Activated T-cell treated with anti-CD3 and anti-CD28 coated beads, Interleukin-2, amount 50 U/mL, for 4 hours (primary cell): Measurements from ENCODE around the gene LGR6. TPM values are rescaled to one million over a fixed set of nuclear protein-coding genes. Genes with fewer than 3 reads are reported as not detected.
"Not testable (repeated sequence)": the region's sequence is repeated elsewhere in the genome, so short reads cannot be mapped to it uniquely, and the experiment has no call there.

Experiments used
- ATAC-seq, 2 donors: fragments of 200-7000 bp; cut with Tn5 transposase; one replicate each; pipeline ENCODE4 v1.10.0; 2021
- DNase-seq: peaks from one replicate; pipeline ENCODE4 v3.0.0-alpha.2; 2020
- H3K27me3 Mint-ChIP-seq: one replicate; pipeline ENCODE4 v1.8.0; 2021; ENCODE audit warnings: low read depth, mixed read lengths
- H3K36me3 Mint-ChIP-seq: one replicate; pipeline ENCODE4 v1.8.0; 2022; ENCODE audit warnings: mixed read lengths; ENCODE audit not compliant: insufficient read depth
- H3K4me1 Mint-ChIP-seq: one replicate; pipeline ENCODE4 v1.8.0; 2021; ENCODE audit warnings: low read depth, mixed read lengths
- H3K4me3 Mint-ChIP-seq: one replicate; pipeline ENCODE4 v1.8.0; 2021; ENCODE audit warnings: mild to moderate bottlenecking, moderate library complexity, mixed read lengths
- H3K9me3 Mint-ChIP-seq: one replicate; pipeline ENCODE4 v1.8.0; 2021; ENCODE audit warnings: mixed read lengths
- total RNA-seq, 3 donors: library from RNA; stranded (reverse); gene quantifications; one replicate each; pipeline ENCODE4 v1.2.1, GENCODE V29; 2021

LGR6 gene
- total RNA-seq, 3 donors from 2014 or later, result 0.08 to 0.21 TPM; not detected in 1

- H3K4me1 Mint-ChIP-seq, result no peaks in the 10 kb centered on the region
- H3K27me3 Mint-ChIP-seq, result peaks cover 24% of the 10 kb centered on the region
- peak; percentile 86 to 87 for ATAC-seq
Measured at GRCh38 chr1:202235856-202236837, 42.5 kb downstream of the LGR6 start.

DNA sequence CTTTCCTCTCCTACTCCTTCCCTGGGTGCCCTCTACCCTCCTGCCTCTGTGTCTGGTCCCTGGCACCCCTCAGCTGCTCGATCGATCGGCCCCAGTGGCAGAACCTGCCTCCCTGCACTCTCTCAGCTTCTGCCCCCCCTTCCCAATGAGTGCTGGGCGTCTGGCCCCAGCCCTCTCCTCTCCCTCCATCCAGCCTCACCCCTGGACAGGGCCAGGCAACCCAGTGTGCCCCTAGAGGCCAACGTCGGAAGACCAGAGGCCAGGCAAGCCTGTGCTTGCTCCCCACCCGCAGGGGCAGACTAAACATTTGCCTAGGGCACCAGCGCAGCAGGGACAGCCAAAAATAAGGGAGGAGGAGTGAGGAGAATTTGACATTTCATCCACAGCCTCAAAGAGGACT lies 43.5 kb downstream of the LGR6 start:
- Mint-ChIP-seq H3K27me3 (peaks cover 27% of the 10 kb centered on the region), H3K4me1 (no peaks in the 10 kb centered on the region), H3K36me3 (no peaks in the 10 kb centered on the region), H3K9me3 (no peaks in the 10 kb centered on the region), H3K4me3 (no peak overlapping the region)
- DNase-seq (no peak), ATAC-seq (peak; percentile 69 to 73)

More at GRCh38 chr1:202235856-202236837, 42.5 kb downstream of the LGR6 start:
- DNase-seq, result peak; percentile 58
- Mint-ChIP-seq H3K4me3 (no peak overlapping the region), H3K9me3 (no peaks in the 10 kb centered on the region), H3K36me3 (no peaks in the 10 kb centered on the region)

GRCh38 chr1:202238914-202239313 lies 45.3 kb downstream of the LGR6 start:
- no peak for DNase-seq
- Mint-ChIP-seq H3K4me1 (no peaks in the 10 kb centered on the region), H3K36me3 (no peaks in the 10 kb centered on the region), H3K9me3 (no peaks in the 10 kb centered on the region), H3K4me3 (no peak overlapping the region), H3K27me3 (peaks cover 27% of the 10 kb centered on the region)
- no peak for ATAC-seq

- not testable (repeated sequence) for H3K4me3 Mint-ChIP-seq, ATAC-seq, H3K36me3 Mint-ChIP-seq, H3K4me1 Mint-ChIP-seq, DNase-seq, H3K9me3 Mint-ChIP-seq
- H3K27me3 Mint-ChIP-seq, result peaks cover 27% of the 10 kb centered on the region
Measured at GRCh38 chr1:202240226-202240625, 46.6 kb downstream of the LGR6 start.

- peaks cover 26% of the 10 kb centered on the region for H3K27me3 Mint-ChIP-seq
- H3K9me3 Mint-ChIP-seq, result no peaks in the 10 kb centered on the region
- no peak overlapping the region for H3K4me3 Mint-ChIP-seq
- H3K4me1 Mint-ChIP-seq, result no peaks in the 10 kb centered on the region
- H3K36me3 Mint-ChIP-seq, result no peaks in the 10 kb centered on the region
- DNase-seq (no peak), ATAC-seq (no peak)
Measured at GRCh38 chr1:202240956-202241355, 47.4 kb downstream of the LGR6 start.

DNA sequence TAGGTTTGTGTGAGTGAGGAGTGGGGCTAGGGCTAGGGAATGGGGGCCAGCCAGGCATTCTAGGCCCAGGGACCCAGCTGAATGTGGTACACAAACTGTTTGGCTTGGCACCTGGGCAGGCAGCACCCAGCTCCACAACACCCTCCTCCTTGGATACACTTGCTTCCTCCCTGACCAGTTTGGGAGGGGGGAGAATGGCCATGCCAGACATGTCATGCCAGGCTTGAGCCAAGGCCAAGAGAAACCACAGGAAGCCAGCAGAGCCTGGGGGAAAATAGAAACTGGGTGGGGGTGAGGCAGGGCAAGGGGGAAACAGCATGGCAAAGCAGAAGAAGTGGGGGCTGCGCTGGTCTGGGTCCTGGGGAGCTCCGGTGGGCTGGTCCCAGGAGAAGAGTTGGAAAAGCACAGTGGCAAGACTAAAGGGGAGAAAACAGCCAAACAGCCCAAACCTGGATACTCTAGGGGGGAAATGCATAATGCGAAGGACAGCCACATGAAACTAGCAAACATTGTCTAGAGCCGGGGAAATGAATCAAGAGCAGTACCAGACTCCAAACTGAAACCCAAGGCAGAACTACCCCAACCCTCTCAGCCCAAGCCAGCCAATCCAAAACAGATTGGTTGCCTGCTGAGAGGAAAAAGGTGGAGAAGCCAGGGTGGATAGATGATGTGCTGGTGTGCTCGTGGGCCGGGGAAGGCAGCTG lies 47.9 kb downstream of the LGR6 start:
- Mint-ChIP-seq H3K36me3 (no peaks in the 10 kb centered on the region), H3K27me3 (peaks cover 20% of the 10 kb centered on the region), H3K9me3 (no peaks in the 10 kb centered on the region), H3K4me3 (no peak overlapping the region), H3K4me1 (no peaks in the 10 kb centered on the region)
- DNase-seq (no peak), ATAC-seq (no peak)

DNA sequence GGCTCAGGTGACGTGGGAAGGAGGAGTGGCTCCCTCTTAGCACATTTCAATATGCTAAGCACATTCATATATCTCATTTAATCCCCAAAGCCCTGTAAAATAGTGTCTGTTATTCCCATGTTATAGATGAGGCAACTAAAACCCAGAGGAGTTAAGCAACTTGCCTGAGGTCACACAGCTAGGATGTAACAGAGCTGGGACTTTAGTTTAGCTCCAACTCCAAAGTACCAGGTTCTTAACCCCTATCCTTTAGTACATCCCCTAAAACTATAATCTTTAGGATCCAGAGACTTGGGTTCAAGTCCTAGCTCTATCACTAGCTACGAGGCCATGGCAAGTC lies 48.5 kb downstream of the LGR6 start:
- H3K4me1 Mint-ChIP-seq, result no peaks in the 10 kb centered on the region
- DNase-seq (no peak), ATAC-seq (no peak)
- peaks cover 16% of the 10 kb centered on the region for H3K27me3 Mint-ChIP-seq
- H3K9me3 Mint-ChIP-seq, result no peaks in the 10 kb centered on the region
- H3K36me3 Mint-ChIP-seq, result no peaks in the 10 kb centered on the region
- H3K4me3 Mint-ChIP-seq, result no peak overlapping the region

GRCh38 chr1:202243006-202243405 lies 49.4 kb downstream of the LGR6 start:
- no peak overlapping the region for H3K4me3 Mint-ChIP-seq
- H3K27me3 Mint-ChIP-seq, result peaks cover 10% of the 10 kb centered on the region
- DNase-seq, result no peak
- H3K36me3 Mint-ChIP-seq, result no peaks in the 10 kb centered on the region
- no peak for ATAC-seq
- no peaks in the 10 kb centered on the region for H3K9me3 Mint-ChIP-seq
- H3K4me1 Mint-ChIP-seq, result no peaks in the 10 kb centered on the region

GRCh38 chr1:202244841-202245261 lies 51.3 kb downstream of the LGR6 start:
- no peaks in the 10 kb centered on the region for H3K9me3 Mint-ChIP-seq
- H3K4me3 Mint-ChIP-seq, result no peak overlapping the region
- H3K4me1 Mint-ChIP-seq, result no peaks in the 10 kb centered on the region
- no peak for ATAC-seq
- H3K36me3 Mint-ChIP-seq, result no peaks in the 10 kb centered on the region
- H3K27me3 Mint-ChIP-seq, result peaks cover 8% of the 10 kb centered on the region
- no peak for DNase-seq

GRCh38 chr1:202245391-202245790 lies 51.8 kb downstream of the LGR6 start:
- H3K27me3 Mint-ChIP-seq, result peaks cover 6% of the 10 kb centered on the region
- H3K36me3 Mint-ChIP-seq, result no peaks in the 10 kb centered on the region
- DNase-seq (no peak), ATAC-seq (no peak)
- no peak overlapping the region for H3K4me3 Mint-ChIP-seq
- H3K9me3 Mint-ChIP-seq, result no peaks in the 10 kb centered on the region
- no peaks in the 10 kb centered on the region for H3K4me1 Mint-ChIP-seq

GRCh38 chr1:202247104-202247503 lies 53.5 kb downstream of the LGR6 start:
- no peaks in the 10 kb centered on the region for H3K4me1 Mint-ChIP-seq
- no peaks in the 10 kb centered on the region for H3K9me3 Mint-ChIP-seq
- H3K36me3 Mint-ChIP-seq, result no peaks in the 10 kb centered on the region
- DNase-seq (no peak), ATAC-seq (no peak)
- no peak overlapping the region for H3K4me3 Mint-ChIP-seq
- peaks cover 1% of the 10 kb centered on the region for H3K27me3 Mint-ChIP-seq

DNA sequence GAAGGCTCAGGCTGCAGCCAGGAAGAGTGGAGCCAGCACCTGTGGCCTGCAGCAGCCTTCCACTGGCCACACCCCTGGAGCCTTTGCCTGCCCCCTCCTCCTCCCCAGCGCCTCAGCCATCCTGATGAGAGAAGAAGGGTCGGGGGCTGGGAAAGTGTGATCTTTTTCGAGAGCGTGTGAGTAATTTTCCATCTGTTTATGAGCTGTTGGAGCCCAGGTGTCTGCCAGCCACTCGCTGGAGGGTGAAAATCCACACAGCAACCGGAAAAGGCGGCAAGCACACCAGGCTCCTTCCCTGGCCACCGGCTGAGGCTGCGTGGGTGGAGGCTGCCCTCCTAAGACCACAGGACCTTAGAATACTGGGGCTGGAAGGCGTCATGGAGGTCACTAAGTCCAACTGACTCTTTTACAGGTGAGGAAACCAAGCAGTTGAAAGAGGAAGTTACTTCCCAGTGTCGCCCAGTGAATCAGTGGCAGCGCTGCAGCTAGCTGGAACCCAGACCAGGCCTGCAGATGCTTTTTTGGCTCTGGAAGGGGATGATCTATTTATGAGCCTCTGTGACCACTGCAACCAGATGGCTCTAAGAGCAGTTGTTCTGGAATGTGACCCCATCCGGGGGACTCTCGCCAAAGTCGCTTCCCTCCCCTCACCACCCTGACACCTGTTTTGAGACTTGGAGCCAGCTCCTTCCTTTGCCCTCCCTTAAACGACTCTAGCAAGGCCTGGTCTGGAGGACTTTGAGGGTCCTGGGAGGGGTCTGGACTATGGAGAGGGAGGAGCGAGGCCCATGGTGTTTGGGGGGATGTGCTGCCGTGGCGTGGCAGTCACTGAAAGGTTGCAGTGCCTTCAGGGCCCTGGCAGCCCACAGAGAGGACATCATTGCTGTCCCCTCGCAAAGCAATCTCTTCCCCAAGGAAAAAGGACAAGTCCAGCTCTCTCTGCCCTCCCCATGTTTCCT lies 54.5 kb downstream of the LGR6 start:
- H3K4me3 Mint-ChIP-seq, result no peak overlapping the region
- DNase-seq (no peak), ATAC-seq (no peak)
- no peaks in the 10 kb centered on the region for H3K9me3 Mint-ChIP-seq
- H3K36me3 Mint-ChIP-seq, result no peaks in the 10 kb centered on the region
- peaks cover 1% of the 10 kb centered on the region for H3K27me3 Mint-ChIP-seq
- no peaks in the 10 kb centered on the region for H3K4me1 Mint-ChIP-seq

DNA sequence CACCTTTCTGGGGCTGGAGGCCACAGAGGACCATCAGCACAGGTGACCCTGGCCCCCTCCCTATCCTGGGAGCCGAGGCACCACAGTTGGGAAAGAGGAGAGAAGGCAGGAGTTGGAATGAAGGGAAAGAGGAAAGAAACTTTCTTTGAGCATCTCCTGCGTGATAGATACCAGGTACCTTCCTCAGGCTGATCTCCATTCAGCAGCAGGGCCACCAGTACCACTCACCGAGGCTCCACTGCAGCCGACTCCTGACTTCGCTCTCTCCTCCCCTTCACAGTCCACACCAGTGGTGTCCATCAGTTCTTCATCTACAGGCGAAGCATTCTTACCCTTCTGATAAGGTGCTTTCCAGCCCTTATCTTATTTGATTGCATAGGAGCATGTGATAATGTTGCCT lies 55.3 kb downstream of the LGR6 start:
- ATAC-seq (no peak), DNase-seq (no peak)
- Mint-ChIP-seq H3K9me3 (no peaks in the 10 kb centered on the region), H3K4me3 (no peak overlapping the region), H3K27me3 (peaks cover 1% of the 10 kb centered on the region), H3K4me1 (no peaks in the 10 kb centered on the region), H3K36me3 (no peaks in the 10 kb centered on the region)

DNA sequence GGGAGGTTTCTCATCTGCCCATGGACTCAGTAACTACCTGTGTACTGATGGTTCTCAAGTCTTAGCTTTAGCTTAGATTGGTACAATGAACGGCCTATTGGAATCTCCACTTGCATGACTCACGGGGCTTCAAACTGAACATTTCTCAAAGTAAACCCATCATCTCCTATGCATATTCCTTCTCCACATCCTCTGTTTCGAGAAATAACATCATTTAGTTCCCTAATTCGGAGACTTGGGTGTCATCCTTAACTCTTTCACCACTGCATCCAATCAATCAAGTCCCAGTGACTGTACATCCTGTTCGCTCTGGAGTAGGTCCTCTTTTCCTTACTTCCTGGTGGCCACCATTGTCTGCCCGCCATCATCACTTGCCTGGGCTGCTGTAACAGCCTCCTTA lies 55.8 kb downstream of the LGR6 start:
- H3K27me3 Mint-ChIP-seq, result peaks cover 1% of the 10 kb centered on the region
- no peaks in the 10 kb centered on the region for H3K9me3 Mint-ChIP-seq
- no peaks in the 10 kb centered on the region for H3K36me3 Mint-ChIP-seq
- no peak overlapping the region for H3K4me3 Mint-ChIP-seq
- ATAC-seq, result no peak
- DNase-seq, result no peak
- H3K4me1 Mint-ChIP-seq, result peaks cover 1% of the 10 kb centered on the region
